Transverse colon (tissue), 3 donors: ENCODE measurements around the gene C14orf180.

ENCODE experiments used
- CTCF ChIP-seq, 5 experiments: fragments of 200-600 bp in 3 of 5; fragments of 450-650 bp in 2 of 5; sonication (generic) in 3 of 5; IDR thresholded peaks; 1 replicate in 2 of 5; 2 replicates in 3 of 5; pipeline ENCODE4 v1.5.1; 2016 to 2017; ENCODE audit warnings: antibody characterized with exemption in 5 of 5, inconsistent platforms in 3 of 5, mild to moderate bottlenecking in 2 of 5, moderate library complexity in 1 of 5
- EP300 ChIP-seq: sonication (generic); formaldehyde crosslinking; IDR thresholded peaks from one replicate; pipeline ENCODE4 v1.6.1; 2017; ENCODE audit warnings: antibody characterized with exemption, low read depth
- POLR2A ChIP-seq: fragments of 450-650 bp; IDR thresholded peaks from one replicate; pipeline ENCODE4 v1.6.1; 2016; ENCODE audit warnings: antibody characterized with exemption, mild to moderate bottlenecking, moderate library complexity

DNA sequence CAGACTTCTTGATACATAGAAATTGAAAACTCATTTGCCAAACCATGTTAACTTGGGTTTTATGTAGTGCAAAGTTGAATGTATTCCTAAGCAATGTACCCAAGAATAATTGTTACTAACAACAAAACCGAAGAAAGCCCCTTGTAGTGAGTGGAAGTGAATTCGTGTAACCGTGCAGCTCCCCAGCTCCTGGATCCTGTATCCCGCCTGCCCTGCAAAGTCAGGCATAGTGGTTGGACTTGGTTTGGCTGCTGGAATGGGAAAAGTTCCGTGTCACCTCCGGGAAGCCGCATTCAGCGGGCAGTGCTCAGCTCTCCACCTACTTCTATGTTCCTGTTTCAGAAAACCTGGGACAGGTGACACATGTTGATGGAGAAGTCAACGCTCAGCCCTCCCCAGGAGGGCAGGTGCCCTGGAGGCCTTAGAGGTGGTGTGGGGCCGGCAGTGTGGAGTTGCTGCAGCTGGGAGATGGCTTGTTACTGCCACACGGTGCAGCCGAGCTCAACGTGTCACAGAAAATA, 29.2 kb upstream of the C14orf180 start:
- TF ChIP-seq CTCF (IDR thresholded peaks at IDR 0.05) = no peak
- no peak for TF ChIP-seq POLR2A
- TF ChIP-seq EP300 = no peak
